Stimulated activated CD4-positive, alpha-beta T cell treated with anti-CD3 and anti-CD28 coated beads, Interleukin-12 subunit alpha, Interleukin-12 subunit beta, amount 100 ng/mL, for 48 hours (primary cell): ENCODE data around the gene KCNQ2.

Experiments used
- DNase-seq, 3 donors: peaks; one replicate each; pipeline ENCODE4 v3.0.0-alpha.2; 2020; ENCODE audit warnings: low read depth in 2 of 3, low spot score in 1 of 3

The KCNQ2 gene

GRCh38 chr20:63418617-63419016, 53.8 kb downstream of the KCNQ2 start:
- DNase-seq: no peak

- no peak for DNase-seq
These were observed 54.7 kb downstream of the KCNQ2 start for GRCh38 chr20:63417738-63418120.

GRCh38 chr20:63417097-63417737, 55.2 kb downstream of the KCNQ2 start:
- no peak for DNase-seq

GRCh38 chr20:63416631-63417030, 55.8 kb downstream of the KCNQ2 start:
- no peak for DNase-seq

GRCh38 chr20:63415647-63416391, 56.6 kb downstream of the KCNQ2 start:
- no peak for DNase-seq

GRCh38 chr20:63414720-63415430, 57.6 kb downstream of the KCNQ2 start:
- no peak for DNase-seq

GRCh38 chr20:63413963-63414684, 58.3 kb downstream of the KCNQ2 start:
- DNase-seq: no peak

- no peak for DNase-seq
These were observed 59.1 kb downstream of the KCNQ2 start for GRCh38 chr20:63413323-63413722.

- DNase-seq: no peak
These were observed 59.6 kb downstream of the KCNQ2 start for GRCh38 chr20:63412889-63413288.

GRCh38 chr20:63411898-63412631, 60.4 kb downstream of the KCNQ2 start:
- no peak for DNase-seq

- DNase-seq: no peak
These were observed 61.1 kb downstream of the KCNQ2 start for GRCh38 chr20:63411151-63411897.

GRCh38 chr20:63409834-63410435, 62.5 kb downstream of the KCNQ2 start:
- no peak for DNase-seq

GRCh38 chr20:63409066-63409833, 63.2 kb downstream of the KCNQ2 start:
- DNase-seq: no peak

- DNase-seq: no peak
These were observed 63.8 kb downstream of the KCNQ2 start for GRCh38 chr20:63408684-63409046.

GRCh38 chr20:63407928-63408683, 64.3 kb downstream of the KCNQ2 start:
- DNase-seq: no peak

GRCh38 chr20:63406617-63407245, 65.7 kb downstream of the KCNQ2 start:
- DNase-seq: no peak

GRCh38 chr20:63406011-63406410, 66.4 kb downstream of the KCNQ2 start:
- no peak for DNase-seq
